ENCODE results near the gene FSIP1. TPM values are rescaled to one million over a fixed set of nuclear protein-coding genes. Genes with fewer than 3 reads are reported as not detected.

The FSIP1 gene
- polyA plus RNA-seq (2011; rRNA removed) (0.22 and 0.65 TPM in 2 replicates), polyA minus RNA-seq (2011; rRNA and poly(A)+ RNA removed) (0.43 and 0.82 TPM in 2 replicates)

DNA sequence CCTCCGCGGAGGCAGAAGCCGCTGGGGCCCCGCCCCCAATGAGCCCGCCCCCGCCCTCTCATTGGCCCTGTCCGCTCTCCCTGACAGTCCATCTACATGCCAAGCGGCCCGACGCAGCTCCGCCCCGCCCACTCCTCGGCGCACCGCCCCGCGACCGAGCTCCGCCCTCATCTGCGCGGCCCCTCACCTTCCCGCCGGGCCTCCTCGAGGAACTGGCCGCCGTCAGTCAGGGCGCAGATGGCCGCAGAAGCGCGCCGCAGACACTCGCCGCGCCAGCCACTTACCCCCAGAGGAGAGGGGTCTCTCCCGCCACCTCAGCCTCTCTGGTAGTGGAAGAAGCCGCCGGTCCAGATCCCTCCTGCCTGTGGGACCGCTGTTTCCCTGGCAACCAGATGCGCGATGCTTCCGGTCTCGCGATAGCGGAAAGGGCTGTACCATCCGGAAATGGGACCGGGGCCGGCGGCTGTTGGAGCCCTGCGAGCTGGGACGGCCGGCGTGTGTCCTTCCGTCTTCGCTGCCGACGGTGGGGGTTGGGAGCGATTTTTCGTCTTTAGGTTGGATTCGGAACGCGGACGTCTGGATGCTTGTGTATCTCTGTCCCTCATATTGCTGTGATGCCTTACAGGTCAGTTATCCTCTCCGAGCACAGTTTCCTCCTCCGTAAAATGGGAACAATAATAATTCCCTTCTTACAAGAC lies at the start of gene FSIP1:
Gene FSIP1, minus strand, starts transcription at position 401 of the 698 bp plus-strand sequence. CDS start 6,317 bp downstream, outside the sequence.
- TF ChIP-seq, protein P1, sequence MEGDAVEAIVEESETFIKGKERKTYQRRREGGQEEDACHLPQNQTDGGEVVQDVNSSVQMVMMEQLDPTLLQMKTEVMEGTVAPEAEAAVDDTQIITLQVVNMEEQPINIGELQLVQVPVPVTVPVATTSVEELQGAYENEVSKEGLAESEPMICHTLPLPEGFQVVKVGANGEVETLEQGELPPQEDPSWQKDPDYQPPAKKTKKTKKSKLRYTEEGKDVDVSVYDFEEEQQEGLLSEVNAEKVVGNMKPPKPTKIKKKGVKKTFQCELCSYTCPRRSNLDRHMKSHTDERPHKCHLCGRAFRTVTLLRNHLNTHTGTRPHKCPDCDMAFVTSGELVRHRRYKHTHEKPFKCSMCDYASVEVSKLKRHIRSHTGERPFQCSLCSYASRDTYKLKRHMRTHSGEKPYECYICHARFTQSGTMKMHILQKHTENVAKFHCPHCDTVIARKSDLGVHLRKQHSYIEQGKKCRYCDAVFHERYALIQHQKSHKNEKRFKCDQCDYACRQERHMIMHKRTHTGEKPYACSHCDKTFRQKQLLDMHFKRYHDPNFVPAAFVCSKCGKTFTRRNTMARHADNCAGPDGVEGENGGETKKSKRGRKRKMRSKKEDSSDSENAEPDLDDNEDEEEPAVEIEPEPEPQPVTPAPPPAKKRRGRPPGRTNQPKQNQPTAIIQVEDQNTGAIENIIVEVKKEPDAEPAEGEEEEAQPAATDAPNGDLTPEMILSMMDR (IDR thresholded peaks at IDR 0.05; ENCODE audit: insufficient read depth, low read depth, low read length), result no peak
- Histone ChIP-seq H3K4me3 (ENCODE audit: low read depth, low read length) (peak within 1 kb of the TSS; percentile 68), H3K36me3 (ENCODE audit: control insufficient read depth, insufficient read depth, low read length) (no peaks in the 10 kb centered on the region), H3K27me3 (ENCODE audit: control insufficient read depth, insufficient read depth, low read length) (no peaks in the 10 kb centered on the region)
- DNase-seq (ENCODE audit: low read depth), result peak; percentile 69
- POLR2A ChIA-PET, result interaction anchor here (0.5 to 0.6 kb wide), 2 partner anchors 130 to 641 kb away, joined by 5 to 11 read pairs; no protein-coding TSS in a partner anchor
- CTCF ChIA-PET, result interaction anchor here (0.6 to 2.1 kb wide), 4 partner anchors 93 to 220 kb away, joined by 3 to 7 read pairs (median 3); no protein-coding TSS in a partner anchor

DNA sequence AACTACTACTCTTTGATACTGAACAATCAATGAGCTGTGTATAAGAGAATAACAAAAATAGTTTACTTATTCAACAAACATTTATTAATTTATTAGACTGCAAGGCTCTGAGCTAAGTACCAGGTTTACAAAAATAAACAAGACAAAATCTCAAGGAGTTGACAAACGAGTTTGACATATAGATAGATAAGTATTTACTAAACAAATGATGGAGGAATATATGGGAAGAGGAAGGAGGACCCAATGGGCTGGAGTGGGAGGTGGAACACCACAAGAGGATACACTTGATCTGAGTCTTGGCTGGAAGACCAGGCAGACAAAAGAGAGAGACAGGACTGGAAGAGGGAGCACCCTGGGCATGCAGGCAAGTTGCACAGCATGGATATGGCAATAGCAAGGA lies 47.5 kb upstream of the FSIP1 start:
- ChIA-PET POLR2A (no interaction called here), CTCF (interaction anchor here (0.6 to 1.3 kb wide), 3 partner anchors 8 to 1356 kb away, joined by 3 to 5 read pairs (median 3); no protein-coding TSS in a partner anchor)
- Histone ChIP-seq H3K36me3 (ENCODE audit: control insufficient read depth, insufficient read depth, low read length) (no peaks in the 10 kb centered on the region), H3K27me3 (ENCODE audit: control insufficient read depth, insufficient read depth, low read length) (no peaks in the 10 kb centered on the region), H3K4me3 (ENCODE audit: low read depth, low read length) (no peak overlapping the region)
- TF ChIP-seq, protein P1 (IDR thresholded peaks at IDR 0.05; ENCODE audit: insufficient read depth, low read depth, low read length), result no peak
- no peak for DNase-seq (ENCODE audit: low read depth)

DNA sequence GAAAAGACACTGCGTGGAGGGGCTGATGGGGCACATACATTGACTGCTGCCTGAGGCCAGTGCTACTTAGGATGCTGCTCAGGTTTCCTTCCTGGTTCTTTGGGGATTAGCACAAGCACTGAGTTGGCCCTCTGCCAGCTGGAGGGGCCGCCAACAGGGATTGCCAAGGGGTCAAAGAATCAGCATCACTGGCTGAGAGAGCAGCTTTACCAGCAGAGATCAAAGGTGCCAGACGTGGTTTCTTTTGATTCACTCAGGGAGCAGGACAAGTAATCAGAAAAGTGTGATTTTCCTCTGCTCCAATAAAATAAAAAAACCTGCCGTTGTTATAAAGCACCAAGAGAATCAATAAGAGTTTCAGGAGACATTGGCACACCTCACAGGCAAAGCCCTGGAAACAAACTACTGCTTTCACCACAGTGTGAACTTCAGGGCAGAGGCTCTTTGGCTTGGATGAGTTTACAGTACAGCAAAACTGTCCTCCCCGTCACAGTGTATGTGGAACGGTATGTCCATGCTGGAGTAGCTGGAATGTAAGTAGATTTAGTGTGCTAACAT lies 45.8 kb upstream of the FSIP1 start:
- Histone ChIP-seq H3K4me3 (ENCODE audit: low read depth, low read length) (no peak overlapping the region), H3K27me3 (ENCODE audit: control insufficient read depth, insufficient read depth, low read length) (no peaks in the 10 kb centered on the region), H3K36me3 (ENCODE audit: control insufficient read depth, insufficient read depth, low read length) (no peaks in the 10 kb centered on the region)
- POLR2A ChIA-PET, result no interaction called here
- TF ChIP-seq, protein P1 (IDR thresholded peaks at IDR 0.05; ENCODE audit: insufficient read depth, low read depth, low read length), result no peak
- CTCF ChIA-PET, result no interaction called here
- no peak for DNase-seq (ENCODE audit: low read depth)

DNA sequence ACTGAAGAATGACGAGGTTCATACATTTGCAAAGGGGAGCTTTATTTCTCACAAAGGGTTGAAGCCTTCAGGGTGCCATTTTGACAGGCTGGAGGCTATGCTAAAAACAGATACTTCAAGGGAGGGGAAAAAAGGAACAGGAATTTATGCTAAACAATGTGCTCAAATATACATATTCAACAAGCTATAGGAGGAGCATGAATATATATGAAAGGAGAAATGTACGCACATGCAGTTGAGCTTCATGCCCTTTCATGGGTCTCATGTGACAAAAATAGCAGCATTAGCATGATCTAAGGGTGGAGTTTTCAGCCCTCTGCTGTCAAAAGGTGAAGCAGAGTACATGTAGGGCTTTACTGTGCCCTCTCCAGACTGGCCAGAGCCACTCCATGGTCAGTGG lies 44.3 kb upstream of the FSIP1 start:
- TF ChIP-seq, protein P1 (IDR thresholded peaks at IDR 0.05; ENCODE audit: insufficient read depth, low read depth, low read length), result no peak
- H3K4me3 ChIP-seq (ENCODE audit: low read depth, low read length), result no peak overlapping the region
- DNase-seq (ENCODE audit: low read depth), result no peak
- ChIA-PET CTCF (no interaction called here), POLR2A (no interaction called here)
- no peaks in the 10 kb centered on the region for H3K36me3 ChIP-seq (ENCODE audit: control insufficient read depth, insufficient read depth, low read length)
- H3K27me3 ChIP-seq (ENCODE audit: control insufficient read depth, insufficient read depth, low read length), result no peaks in the 10 kb centered on the region

DNA sequence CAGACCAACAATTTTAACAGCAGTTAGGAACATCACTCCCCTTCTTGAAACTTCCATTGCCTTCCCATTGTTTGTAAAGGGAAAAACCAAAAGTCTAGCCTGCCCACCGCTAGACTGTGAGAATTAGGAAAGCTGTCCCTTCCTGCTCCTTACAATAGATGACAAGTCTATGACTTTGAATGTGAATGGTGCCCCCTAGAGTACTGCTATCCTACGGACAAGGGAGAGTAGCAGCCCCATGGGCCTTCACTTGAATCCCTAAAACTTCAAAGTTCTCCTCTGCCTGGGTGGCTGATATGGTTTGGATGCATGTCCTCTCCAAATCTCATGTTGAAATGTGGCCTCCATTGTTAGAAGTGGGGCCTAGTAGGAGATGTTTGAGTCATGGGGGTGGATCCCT lies 41.0 kb upstream of the FSIP1 start:
- Histone ChIP-seq H3K36me3 (ENCODE audit: control insufficient read depth, insufficient read depth, low read length) (no peaks in the 10 kb centered on the region), H3K4me3 (ENCODE audit: low read depth, low read length) (no peak overlapping the region), H3K27me3 (ENCODE audit: control insufficient read depth, insufficient read depth, low read length) (no peaks in the 10 kb centered on the region)
- ChIA-PET CTCF (interaction anchor here (0.7 kb wide), 1 partner anchor 319 kb away, joined by 3 read pairs; no protein-coding TSS in a partner anchor), POLR2A (no interaction called here)
- TF ChIP-seq, protein P1 (IDR thresholded peaks at IDR 0.05; ENCODE audit: insufficient read depth, low read depth, low read length), result no peak
- no peak for DNase-seq (ENCODE audit: low read depth)

All from BJ (cell line).